MM.1S (cell line): Measurements from ENCODE around the gene ARL8B.

ENCODE experiments used
- EZH2 ChIP-seq: fragments of 300-600 bp; sonication (generic); optimal IDR thresholded peaks from 2 replicates; pipeline ENCODE3; 2017; ENCODE audit warnings: low read depth, mild to moderate bottlenecking, antibody characterized with exemption, low read length, mixed read lengths
- EZH2phosphoT487 ChIP-seq: fragments of 300-600 bp; sonication (generic); IDR thresholded peaks from 2 replicates; pipeline ENCODE4 v1.6.1; 2018; ENCODE audit warnings: antibody characterized with exemption, low read length
- TF ChIP-seq, protein P1 (sequence below): fragments of 300-600 bp; sonication (generic); IDR thresholded peaks from 2 replicates; pipeline ENCODE4 v1.5.1; 2016; ENCODE audit warnings: antibody characterized with exemption, low read length, mixed read lengths

DNA sequence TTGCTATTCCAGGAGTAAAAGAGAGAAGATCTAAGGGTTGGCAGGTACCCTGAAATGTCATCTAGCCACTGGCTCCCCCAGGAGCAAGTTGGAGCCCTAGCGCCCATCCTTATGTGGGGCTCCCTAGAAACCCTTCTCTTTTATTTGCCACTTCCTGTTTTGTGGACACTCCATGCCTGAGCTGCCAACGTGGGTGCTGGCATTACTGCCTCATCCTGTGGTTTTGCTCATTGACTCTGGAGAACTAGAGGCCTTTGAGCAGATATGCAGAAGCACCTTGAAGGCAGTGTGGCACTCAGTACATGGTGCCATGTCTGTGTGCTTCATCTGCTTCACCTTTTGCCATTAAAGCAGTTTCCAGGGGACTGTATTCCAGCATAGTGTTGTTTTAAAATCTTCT, 73.5 kb downstream of the ARL8B start:
- TF ChIP-seq, protein P1, sequence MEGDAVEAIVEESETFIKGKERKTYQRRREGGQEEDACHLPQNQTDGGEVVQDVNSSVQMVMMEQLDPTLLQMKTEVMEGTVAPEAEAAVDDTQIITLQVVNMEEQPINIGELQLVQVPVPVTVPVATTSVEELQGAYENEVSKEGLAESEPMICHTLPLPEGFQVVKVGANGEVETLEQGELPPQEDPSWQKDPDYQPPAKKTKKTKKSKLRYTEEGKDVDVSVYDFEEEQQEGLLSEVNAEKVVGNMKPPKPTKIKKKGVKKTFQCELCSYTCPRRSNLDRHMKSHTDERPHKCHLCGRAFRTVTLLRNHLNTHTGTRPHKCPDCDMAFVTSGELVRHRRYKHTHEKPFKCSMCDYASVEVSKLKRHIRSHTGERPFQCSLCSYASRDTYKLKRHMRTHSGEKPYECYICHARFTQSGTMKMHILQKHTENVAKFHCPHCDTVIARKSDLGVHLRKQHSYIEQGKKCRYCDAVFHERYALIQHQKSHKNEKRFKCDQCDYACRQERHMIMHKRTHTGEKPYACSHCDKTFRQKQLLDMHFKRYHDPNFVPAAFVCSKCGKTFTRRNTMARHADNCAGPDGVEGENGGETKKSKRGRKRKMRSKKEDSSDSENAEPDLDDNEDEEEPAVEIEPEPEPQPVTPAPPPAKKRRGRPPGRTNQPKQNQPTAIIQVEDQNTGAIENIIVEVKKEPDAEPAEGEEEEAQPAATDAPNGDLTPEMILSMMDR, result no peak
- TF ChIP-seq EZH2 (no peak), EZH2phosphoT487 (no peak)
